Brain pericyte (primary cell): ENCODE measurements around the gene MICB.
"Not testable (repeated sequence)": the region's sequence is repeated elsewhere in the genome, so short reads cannot be mapped to it uniquely, and the experiment has no call there.

Source experiments
- DNase-seq: peaks from one replicate; pipeline ENCODE4 v3.0.0-alpha.2; 2012; ENCODE audit warnings: low read depth, low spot score

The MICB gene

GRCh38 chr6:31509036-31509435 lies 11.1 kb downstream of the MICB start:
- not testable (repeated sequence) for DNase-seq

GRCh38 chr6:31510007-31510406 lies 12.1 kb downstream of the MICB start:
- DNase-seq, result no peak

GRCh38 chr6:31513456-31514165 lies 15.7 kb downstream of the MICB start:
- no peak for DNase-seq

- DNase-seq, result no peak
Measured at GRCh38 chr6:31521835-31522234, 23.9 kb downstream of the MICB start.

GRCh38 chr6:31525553-31525931 lies 27.6 kb downstream of the MICB start:
- DNase-seq, result no peak

- no peak for DNase-seq
Measured at GRCh38 chr6:31525932-31526591, 28.1 kb downstream of the MICB start.

GRCh38 chr6:31528307-31528777 lies 30.4 kb downstream of the MICB start:
- DNase-seq, result no peak

GRCh38 chr6:31528821-31529328 lies 30.9 kb downstream of the MICB start, which contains the start of gene MCCD1:
Gene MCCD1, plus strand, starts transcription at chr6:31528962. Its CDS starts 53 bp downstream, at chr6:31529015.
- DNase-seq, result no peak

GRCh38 chr6:31529329-31530150 lies 31.6 kb downstream of the MICB start:
- DNase-seq, result no peak

GRCh38 chr6:31530659-31531058 lies 32.7 kb downstream of the MICB start:
- no peak for DNase-seq

GRCh38 chr6:31531162-31531561 lies 33.2 kb downstream of the MICB start:
- no peak for DNase-seq

- DNase-seq, result no peak
Measured at GRCh38 chr6:31531771-31532643, 34.1 kb downstream of the MICB start.

- no peak for DNase-seq
Measured at GRCh38 chr6:31532644-31533454, 34.9 kb downstream of the MICB start.

GRCh38 chr6:31533455-31533841 lies 35.5 kb downstream of the MICB start:
- no peak for DNase-seq

- no peak for DNase-seq
Measured at GRCh38 chr6:31534011-31534410, 36.1 kb downstream of the MICB start.

- DNase-seq, result no peak
Measured at GRCh38 chr6:31534521-31535040, 36.6 kb downstream of the MICB start.

- no peak for DNase-seq
Measured at GRCh38 chr6:31535538-31536324, 37.8 kb downstream of the MICB start.

- no peak for DNase-seq
Measured at GRCh38 chr6:31538805-31539400, 41.0 kb downstream of the MICB start.

GRCh38 chr6:31540640-31541039 lies 42.7 kb downstream of the MICB start:
- no peak for DNase-seq
